NCI-H345 (cell line): Measurements from ENCODE around the gene ZFYVE27.

Experiments used
- DNase-seq: peaks from one replicate; lab custom pipeline; 2025; lab: John Stamatoyannopoulos, UW

ZFYVE27 gene

GRCh38 chr10:97770255-97770654 is 33.3 kb downstream of the ZFYVE27 start:
- DNase-seq = no peak

- DNase-seq = no peak
These were observed 34.3 kb downstream of the ZFYVE27 start for GRCh38 chr10:97771055-97771891.

- no peak for DNase-seq
These were observed 35.2 kb downstream of the ZFYVE27 start, which contains the start of gene SFRP5 for GRCh38 chr10:97771913-97772823. Gene SFRP5, minus strand, starts transcription at chr10:97771999. Its CDS starts 166 bp downstream, at chr10:97771833.

GRCh38 chr10:97773096-97773495 is 36.2 kb downstream of the ZFYVE27 start:
- DNase-seq = no peak

- no peak for DNase-seq
These were observed 37.9 kb downstream of the ZFYVE27 start for GRCh38 chr10:97774811-97775294.

GRCh38 chr10:97777143-97777542 is 40.2 kb downstream of the ZFYVE27 start:
- DNase-seq = no peak

GRCh38 chr10:97778452-97779302 is 41.7 kb downstream of the ZFYVE27 start:
- DNase-seq = no peak

- DNase-seq = no peak
These were observed 42.6 kb downstream of the ZFYVE27 start for GRCh38 chr10:97779492-97779891.

- DNase-seq = no peak
These were observed 43.0 kb downstream of the ZFYVE27 start for GRCh38 chr10:97779975-97780374.

- DNase-seq = peak; percentile 34
These were observed 44.1 kb downstream of the ZFYVE27 start for GRCh38 chr10:97780841-97781617.

- DNase-seq = no peak
These were observed 44.8 kb downstream of the ZFYVE27 start for GRCh38 chr10:97781618-97782331.

- DNase-seq = no peak
These were observed 45.7 kb downstream of the ZFYVE27 start for GRCh38 chr10:97782455-97783228.

GRCh38 chr10:97784200-97784810 is 47.4 kb downstream of the ZFYVE27 start:
- DNase-seq = no peak

GRCh38 chr10:97785231-97785630 is 48.3 kb downstream of the ZFYVE27 start:
- DNase-seq = peak; percentile 23

- no peak for DNase-seq
These were observed 48.8 kb downstream of the ZFYVE27 start for GRCh38 chr10:97785731-97786130.

- no peak for DNase-seq
These were observed 51.9 kb downstream of the ZFYVE27 start for GRCh38 chr10:97788552-97789442.

- no peak for DNase-seq
These were observed 53.0 kb downstream of the ZFYVE27 start for GRCh38 chr10:97789770-97790397.
